ENCODE measurements around the gene GLI2. TPM values are rescaled to one million over a fixed set of nuclear protein-coding genes. Genes with fewer than 3 reads are reported as not detected.

The GLI2 gene
- total RNA-seq (2022; extraction: Qiagen RNA extraction; ENCODE audit: low read depth): 18.4 to 27.2 TPM (median 19.6 TPM) in 5 replicates

DNA sequence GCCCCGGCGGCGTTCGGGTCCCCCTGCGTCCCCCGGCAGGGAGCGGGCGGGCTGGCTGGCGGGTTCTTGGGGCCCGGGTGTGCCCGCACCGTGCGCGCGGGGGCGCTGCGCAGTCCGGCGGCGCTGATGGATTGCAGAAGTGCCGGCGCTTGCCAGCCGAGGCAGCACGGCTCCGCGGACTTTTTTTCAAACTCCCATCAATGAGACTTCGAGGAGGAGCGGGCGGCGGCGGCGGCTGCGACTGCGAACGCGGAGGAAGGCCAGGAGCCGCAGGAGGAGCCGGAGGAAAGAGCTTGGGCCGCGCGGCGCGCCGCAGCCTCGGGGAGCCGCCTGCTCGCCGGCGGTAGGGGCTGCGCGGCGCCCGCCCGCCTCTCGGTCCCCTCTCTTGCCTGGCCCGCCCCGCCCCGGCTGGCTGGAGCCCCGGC is at the start of gene GLI2:
Gene GLI2, plus strand, starts transcription at position 123 of the 425 bp plus-strand sequence. CDS start 61,453 bp downstream, outside the sequence.

